ENCODE data around the gene NPY1R.
A peak's percentile ranks its signal among the peaks of the same experiment; 100 is the strongest.

The NPY1R gene

DNA sequence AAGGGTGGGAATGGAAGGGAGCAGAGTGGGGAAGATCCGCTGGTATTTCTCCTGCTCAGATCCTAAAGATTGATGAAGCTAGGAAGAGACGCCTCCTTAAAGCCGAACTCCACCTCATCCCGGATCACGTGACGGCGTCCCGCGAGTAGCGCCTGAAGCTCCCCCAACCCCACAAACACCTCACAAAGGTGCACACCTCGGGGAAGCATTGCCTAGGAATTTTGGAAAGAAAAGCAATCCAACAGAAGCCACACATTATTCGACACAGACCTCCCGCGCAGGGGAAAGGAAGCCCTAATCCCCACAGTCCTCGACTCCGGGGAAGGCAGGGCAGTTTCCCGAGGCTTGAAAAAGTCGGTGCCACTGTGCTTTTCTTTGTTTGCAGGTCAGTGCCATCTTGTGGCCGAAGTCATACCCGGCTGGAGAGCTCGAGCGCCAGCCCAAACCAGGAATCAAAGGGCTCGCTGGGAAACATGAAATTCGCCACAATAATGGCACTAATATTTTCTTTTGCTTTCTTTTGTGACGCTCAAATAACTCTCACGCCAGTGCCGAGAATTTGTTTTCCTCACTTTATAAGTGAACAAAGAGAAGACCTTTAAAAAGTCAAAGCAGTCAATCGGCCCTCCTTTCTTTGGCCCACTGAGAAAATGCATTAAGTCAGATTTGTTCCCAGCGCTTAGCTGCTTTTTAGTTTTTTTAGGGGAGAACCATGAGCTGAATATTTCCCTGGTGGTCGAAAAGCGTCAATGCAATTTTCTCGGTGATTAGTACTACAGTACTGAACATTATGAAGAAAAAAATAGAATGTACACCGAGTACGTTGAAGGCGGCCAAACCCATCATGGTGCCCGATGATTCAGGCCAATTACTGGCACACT lies at the start of gene NPY1R:
NPY1R (minus strand) TSS at position 71 of the 881 bp plus-strand sequence. CDS start 6,042 bp downstream, outside the sequence.
- H3K4me1 Mint-ChIP-seq: peaks cover 15% of the 10 kb centered on the region
- no peak within 1 kb of the TSS for H3K27ac Mint-ChIP-seq
- TF ChIP-seq, protein P1, sequence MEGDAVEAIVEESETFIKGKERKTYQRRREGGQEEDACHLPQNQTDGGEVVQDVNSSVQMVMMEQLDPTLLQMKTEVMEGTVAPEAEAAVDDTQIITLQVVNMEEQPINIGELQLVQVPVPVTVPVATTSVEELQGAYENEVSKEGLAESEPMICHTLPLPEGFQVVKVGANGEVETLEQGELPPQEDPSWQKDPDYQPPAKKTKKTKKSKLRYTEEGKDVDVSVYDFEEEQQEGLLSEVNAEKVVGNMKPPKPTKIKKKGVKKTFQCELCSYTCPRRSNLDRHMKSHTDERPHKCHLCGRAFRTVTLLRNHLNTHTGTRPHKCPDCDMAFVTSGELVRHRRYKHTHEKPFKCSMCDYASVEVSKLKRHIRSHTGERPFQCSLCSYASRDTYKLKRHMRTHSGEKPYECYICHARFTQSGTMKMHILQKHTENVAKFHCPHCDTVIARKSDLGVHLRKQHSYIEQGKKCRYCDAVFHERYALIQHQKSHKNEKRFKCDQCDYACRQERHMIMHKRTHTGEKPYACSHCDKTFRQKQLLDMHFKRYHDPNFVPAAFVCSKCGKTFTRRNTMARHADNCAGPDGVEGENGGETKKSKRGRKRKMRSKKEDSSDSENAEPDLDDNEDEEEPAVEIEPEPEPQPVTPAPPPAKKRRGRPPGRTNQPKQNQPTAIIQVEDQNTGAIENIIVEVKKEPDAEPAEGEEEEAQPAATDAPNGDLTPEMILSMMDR (IDR thresholded peaks at IDR 0.05): peak; percentile 69
- H3K4me3 Mint-ChIP-seq: peak within 1 kb of the TSS; percentile 95
- peaks cover 54% of the 10 kb centered on the region for H3K27me3 Mint-ChIP-seq (ENCODE audit: low read depth, poor library complexity)
- DNase-seq: peak; percentile 73
- peaks cover 18% of the 10 kb centered on the region for H3K9me3 Mint-ChIP-seq
- peaks cover 5% of the 10 kb centered on the region for H3K36me3 Mint-ChIP-seq (ENCODE audit: low read depth)

DNA sequence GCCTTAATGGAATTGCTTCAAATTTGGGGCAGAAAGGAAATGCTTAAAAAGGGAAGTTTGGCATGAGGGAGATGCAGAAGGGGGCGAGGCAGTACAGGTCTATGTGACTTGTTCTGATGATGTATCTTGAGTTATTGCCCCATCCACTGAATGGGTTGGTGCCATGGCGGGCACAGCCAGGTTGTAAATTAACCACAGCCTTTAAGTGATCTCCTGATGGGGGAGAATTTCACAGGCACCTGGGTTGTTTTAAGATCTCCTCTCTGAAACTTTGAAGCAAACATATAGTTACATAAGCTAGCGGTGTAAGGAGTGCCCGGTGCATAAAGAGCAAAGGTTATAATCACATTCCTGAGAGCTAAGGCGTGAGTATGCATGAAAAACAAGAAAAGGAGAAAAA lies 48.3 kb upstream of the NPY1R start:
- DNase-seq: no peak
- Mint-ChIP-seq H3K27ac (no peak overlapping the region), H3K9me3 (no peaks in the 10 kb centered on the region), H3K4me1 (no peaks in the 10 kb centered on the region), H3K36me3 (ENCODE audit: low read depth) (no peaks in the 10 kb centered on the region), H3K4me3 (no peak overlapping the region), H3K27me3 (ENCODE audit: low read depth, poor library complexity) (peaks cover 3% of the 10 kb centered on the region)
- TF ChIP-seq, protein P1 (IDR thresholded peaks at IDR 0.05): no peak

DNA sequence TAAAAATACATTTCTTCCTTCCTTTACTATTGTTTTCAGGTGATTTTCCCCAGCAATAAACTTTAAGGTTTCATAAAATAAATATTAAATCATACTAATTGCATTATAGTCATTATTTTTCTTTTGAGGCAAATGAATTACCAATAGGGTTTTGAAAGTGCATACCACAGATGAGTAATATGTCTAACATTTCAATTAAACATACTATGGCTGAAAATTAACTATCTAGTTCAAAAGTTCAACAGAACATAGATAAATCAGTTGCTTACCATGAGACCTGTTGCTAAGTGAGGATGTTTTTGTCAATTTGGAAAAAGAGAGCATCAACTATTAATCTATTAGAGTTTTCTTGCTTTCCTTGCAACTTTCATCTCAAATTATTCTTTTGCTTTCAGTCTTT lies 46.3 kb upstream of the NPY1R start:
- Mint-ChIP-seq H3K4me1 (no peaks in the 10 kb centered on the region), H3K27ac (no peak overlapping the region), H3K36me3 (ENCODE audit: low read depth) (no peaks in the 10 kb centered on the region), H3K27me3 (ENCODE audit: low read depth, poor library complexity) (peaks cover 3% of the 10 kb centered on the region), H3K4me3 (no peak overlapping the region), H3K9me3 (no peaks in the 10 kb centered on the region)
- DNase-seq: no peak
- TF ChIP-seq, protein P1 (IDR thresholded peaks at IDR 0.05): no peak

DNA sequence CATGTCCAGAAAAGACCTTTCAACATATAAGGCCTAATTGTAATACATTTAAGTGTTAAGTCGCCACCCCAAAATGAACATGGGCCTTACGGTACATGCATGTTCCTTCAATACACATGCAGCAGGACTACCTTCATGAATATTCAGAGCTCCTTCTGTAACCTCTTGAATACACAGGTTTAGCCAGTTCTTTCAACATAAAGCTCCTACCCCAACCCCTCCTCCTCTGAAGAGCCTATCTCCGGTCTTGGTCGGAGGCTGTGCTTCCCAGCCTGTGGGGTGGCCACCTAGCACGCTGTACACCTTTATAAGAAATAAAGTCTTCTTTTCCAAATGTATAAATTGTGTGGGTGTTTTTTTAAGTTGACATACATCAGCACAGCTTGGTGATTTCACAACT lies 39.6 kb upstream of the NPY1R start:
- TF ChIP-seq, protein P1 (IDR thresholded peaks at IDR 0.05): no peak
- H3K9me3 Mint-ChIP-seq: no peaks in the 10 kb centered on the region
- H3K27ac Mint-ChIP-seq: no peak overlapping the region
- no peaks in the 10 kb centered on the region for H3K27me3 Mint-ChIP-seq (ENCODE audit: low read depth, poor library complexity)
- no peaks in the 10 kb centered on the region for H3K4me1 Mint-ChIP-seq
- DNase-seq: no peak
- no peak overlapping the region for H3K4me3 Mint-ChIP-seq
- H3K36me3 Mint-ChIP-seq (ENCODE audit: low read depth): no peaks in the 10 kb centered on the region

DNA sequence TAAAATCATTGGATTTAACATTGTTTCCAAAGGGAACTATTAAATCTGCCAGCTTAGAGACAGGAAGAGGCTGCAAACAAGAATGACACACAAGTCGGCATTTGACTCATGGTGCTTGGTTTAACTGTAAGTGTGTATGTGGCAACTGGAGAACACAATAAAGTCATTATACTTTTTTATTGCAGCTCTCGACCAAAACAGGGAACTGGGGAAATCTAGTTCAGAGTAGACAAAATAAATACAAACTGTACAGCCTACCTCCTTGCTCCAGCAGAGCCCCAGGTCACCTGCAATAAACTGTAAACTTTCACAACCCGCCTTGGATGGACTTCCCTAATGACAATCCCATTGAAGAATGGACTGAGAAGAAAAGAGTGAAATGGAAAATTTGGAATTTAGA lies 35.3 kb upstream of the NPY1R start:
- DNase-seq: no peak
- H3K4me1 Mint-ChIP-seq: no peaks in the 10 kb centered on the region
- no peaks in the 10 kb centered on the region for H3K9me3 Mint-ChIP-seq
- no peak overlapping the region for H3K27ac Mint-ChIP-seq
- no peak overlapping the region for H3K4me3 Mint-ChIP-seq
- no peaks in the 10 kb centered on the region for H3K36me3 Mint-ChIP-seq (ENCODE audit: low read depth)
- no peaks in the 10 kb centered on the region for H3K27me3 Mint-ChIP-seq (ENCODE audit: low read depth, poor library complexity)
- TF ChIP-seq, protein P1 (IDR thresholded peaks at IDR 0.05): no peak

DNA sequence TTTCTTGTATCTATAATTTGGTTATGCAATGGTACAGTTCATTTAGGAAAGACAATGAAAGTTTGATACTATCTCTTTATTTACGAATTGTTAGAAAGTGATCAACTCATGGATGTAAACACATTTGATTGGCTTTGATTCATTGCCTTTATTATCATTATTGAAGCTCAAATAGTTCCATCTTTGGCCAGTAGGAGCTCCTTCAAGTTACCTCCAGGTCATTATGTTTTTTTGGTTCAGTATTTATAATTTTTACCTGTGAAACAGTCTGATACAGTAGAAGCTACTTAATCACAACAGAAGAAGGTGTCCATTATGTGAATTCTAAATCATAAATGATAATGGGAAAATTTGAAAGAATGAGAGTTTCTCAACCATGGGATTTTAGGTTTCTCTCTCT lies 23.7 kb upstream of the NPY1R start:
- no peaks in the 10 kb centered on the region for H3K9me3 Mint-ChIP-seq
- no peaks in the 10 kb centered on the region for H3K36me3 Mint-ChIP-seq (ENCODE audit: low read depth)
- TF ChIP-seq, protein P1 (IDR thresholded peaks at IDR 0.05): no peak
- no peak overlapping the region for H3K4me3 Mint-ChIP-seq
- DNase-seq: no peak
- peaks cover 14% of the 10 kb centered on the region for H3K27me3 Mint-ChIP-seq (ENCODE audit: low read depth, poor library complexity)
- H3K27ac Mint-ChIP-seq: no peak overlapping the region
- H3K4me1 Mint-ChIP-seq: no peaks in the 10 kb centered on the region

Measured in nephron progenitor cell (in vitro differentiated cells).